HG03108 (cell line): ENCODE measurements around the gene GNG4.

Source experiments
- ATAC-seq: cut with Tn5 transposase; IDR thresholded peaks from one replicate; pipeline ENCODE4 v1.9.1; 2021; ENCODE audit warnings: moderate library complexity; ENCODE audit not compliant: unreplicated experiment

Gene GNG4

GRCh38 chr1:235502601-235503402 lies 146.8 kb downstream of the GNG4 start:
- ATAC-seq, result no peak

GRCh38 chr1:235500971-235501540 lies 148.5 kb downstream of the GNG4 start:
- ATAC-seq, result no peak
